Epithelial cell of esophagus (primary cell): ENCODE results near the gene RICTOR.

Experiments used
- DNase-seq: peaks from one replicate; pipeline ENCODE4 v3.0.0; 2010; ENCODE audit warnings: low read depth
- H3K4me3 ChIP-seq: 2 replicates; pipeline ENCODE4 v1.5.1; 2011; ENCODE audit warnings: mild to moderate bottlenecking, low read length, control low read depth
- TF ChIP-seq, protein P1 (sequence below): IDR thresholded peaks from 2 replicates; pipeline ENCODE4 v1.5.1; 2011; ENCODE audit warnings: low read depth, mild to moderate bottlenecking, low read length, control low read depth, inconsistent platforms; ENCODE audit not compliant: insufficient read depth; ENCODE audit errors: missing control alignments

RICTOR gene

DNA sequence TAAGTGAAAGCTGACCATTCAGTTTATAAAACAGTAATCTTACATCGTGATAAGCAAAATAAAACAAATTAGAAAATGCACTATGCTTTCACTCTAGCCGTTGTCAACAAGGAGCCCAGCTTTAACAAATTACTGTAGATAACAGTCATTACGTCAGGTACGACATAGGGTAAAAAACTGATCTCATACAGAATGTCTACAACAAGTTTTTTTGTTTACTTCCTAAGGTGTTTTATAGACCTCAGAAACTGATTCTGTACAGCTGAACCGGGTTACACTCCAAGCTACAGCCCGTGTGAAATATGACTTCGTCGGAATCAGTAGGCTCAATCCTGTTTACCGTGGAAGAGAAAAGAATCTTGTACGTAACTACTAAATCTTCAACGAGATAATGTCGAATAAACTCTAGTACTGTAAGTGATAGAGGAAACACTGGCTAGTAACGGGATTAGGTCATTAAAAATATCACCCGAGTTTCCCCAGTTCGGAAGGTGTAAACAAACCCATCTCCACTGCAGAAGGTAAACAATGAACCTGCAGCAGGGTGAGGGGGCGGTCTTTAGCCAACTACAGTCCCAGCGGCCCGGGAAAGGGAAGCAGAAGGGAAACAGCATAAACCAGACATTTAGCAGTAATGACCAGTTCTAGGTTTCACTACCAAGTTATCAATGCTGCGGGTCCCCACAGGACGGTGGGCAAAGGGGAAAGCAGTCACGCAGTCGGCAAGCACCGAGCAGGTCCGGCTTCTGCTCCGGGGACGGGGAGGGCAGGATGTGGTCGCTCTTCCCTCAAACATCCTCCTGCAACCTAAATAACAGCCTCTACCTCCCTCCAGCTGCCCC lies 1.1 kb downstream of the RICTOR start:
- peak; percentile 65 for DNase-seq
- TF ChIP-seq, protein P1, sequence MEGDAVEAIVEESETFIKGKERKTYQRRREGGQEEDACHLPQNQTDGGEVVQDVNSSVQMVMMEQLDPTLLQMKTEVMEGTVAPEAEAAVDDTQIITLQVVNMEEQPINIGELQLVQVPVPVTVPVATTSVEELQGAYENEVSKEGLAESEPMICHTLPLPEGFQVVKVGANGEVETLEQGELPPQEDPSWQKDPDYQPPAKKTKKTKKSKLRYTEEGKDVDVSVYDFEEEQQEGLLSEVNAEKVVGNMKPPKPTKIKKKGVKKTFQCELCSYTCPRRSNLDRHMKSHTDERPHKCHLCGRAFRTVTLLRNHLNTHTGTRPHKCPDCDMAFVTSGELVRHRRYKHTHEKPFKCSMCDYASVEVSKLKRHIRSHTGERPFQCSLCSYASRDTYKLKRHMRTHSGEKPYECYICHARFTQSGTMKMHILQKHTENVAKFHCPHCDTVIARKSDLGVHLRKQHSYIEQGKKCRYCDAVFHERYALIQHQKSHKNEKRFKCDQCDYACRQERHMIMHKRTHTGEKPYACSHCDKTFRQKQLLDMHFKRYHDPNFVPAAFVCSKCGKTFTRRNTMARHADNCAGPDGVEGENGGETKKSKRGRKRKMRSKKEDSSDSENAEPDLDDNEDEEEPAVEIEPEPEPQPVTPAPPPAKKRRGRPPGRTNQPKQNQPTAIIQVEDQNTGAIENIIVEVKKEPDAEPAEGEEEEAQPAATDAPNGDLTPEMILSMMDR: no peak
- H3K4me3 ChIP-seq: peak overlapping the region; percentile 92

DNA sequence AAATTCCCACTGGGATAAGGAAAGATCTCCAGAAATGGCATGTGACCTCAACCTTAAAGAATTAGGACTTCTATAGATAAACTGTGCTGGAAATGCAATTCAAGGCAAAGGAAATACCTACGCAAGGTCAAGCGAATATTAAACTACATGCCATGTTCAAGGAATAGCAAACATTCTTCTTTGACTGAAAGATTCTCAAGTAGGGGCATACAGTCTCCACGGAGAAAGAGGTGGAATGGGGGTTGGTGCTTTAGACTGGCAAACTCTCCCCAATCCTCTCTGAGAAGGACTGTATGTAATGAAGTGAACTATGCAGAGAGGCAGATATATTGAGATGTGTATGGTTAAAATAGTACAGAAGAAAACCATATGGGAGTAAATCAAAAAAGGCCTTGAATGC lies 6.1 kb downstream of the RICTOR start:
- no peak for DNase-seq
- no peak overlapping the region for H3K4me3 ChIP-seq
- TF ChIP-seq, protein P1: no peak

DNA sequence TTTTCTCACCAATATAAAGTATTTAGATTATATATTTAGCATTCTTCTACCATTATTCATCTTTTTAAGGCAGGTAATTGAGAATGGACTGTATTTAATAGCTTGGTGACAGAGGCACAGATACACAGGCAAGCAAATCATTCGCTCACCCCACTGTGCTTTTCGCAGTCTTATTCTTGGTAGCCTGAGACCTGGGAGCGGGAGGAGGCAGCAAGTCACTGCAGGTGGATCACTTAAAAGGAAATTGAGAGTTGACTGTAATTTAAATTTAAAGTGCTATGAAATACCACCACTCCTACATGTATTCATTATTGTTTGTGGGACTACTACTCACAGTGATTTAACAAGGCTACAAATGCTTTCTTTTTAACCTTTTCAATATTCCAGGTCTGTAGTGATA lies 9.7 kb downstream of the RICTOR start:
- no peak for DNase-seq
- no peak overlapping the region for H3K4me3 ChIP-seq
- TF ChIP-seq, protein P1: no peak

DNA sequence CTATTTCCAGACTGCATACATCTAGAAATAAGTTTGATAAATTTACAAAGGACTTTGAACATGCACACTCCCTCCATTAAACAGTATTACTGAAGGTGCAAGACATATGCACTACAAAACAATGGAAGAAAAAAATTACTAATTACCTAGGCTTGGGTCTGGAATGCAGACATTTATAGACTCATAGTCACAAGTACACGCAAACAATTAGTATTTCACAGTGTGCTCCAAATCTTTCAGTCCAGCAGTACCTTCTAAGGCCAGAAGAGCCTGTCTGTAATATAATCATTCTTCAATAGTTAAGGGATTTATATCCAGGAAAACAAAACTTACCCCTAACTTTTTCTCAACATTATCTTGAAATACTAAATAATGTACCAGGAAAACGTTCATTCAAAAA lies 11.2 kb downstream of the RICTOR start:
- no peak overlapping the region for H3K4me3 ChIP-seq
- no peak for DNase-seq

DNA sequence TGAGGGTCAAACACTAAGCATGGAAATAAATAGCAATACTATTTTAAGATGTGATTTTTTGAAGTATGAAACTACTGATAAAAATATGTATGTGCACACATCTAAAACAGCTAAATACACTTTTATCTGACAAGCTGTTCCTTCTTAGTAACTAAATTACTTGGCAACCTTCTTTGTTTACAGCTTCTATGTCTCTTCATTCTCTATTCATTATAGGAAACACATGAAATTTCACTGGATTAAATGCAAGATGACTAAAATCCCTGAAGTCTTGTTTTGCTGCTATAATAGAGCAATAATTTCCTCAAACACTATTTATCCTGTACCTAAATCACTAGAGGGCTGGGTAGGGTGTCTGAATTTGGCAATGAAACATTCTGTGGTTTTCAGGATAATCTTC lies 11.7 kb downstream of the RICTOR start:
- TF ChIP-seq, protein P1: no peak
- no peak overlapping the region for H3K4me3 ChIP-seq
- DNase-seq: no peak

More for the DNA sequence above, 11.2 kb downstream of the RICTOR start:
- TF ChIP-seq, protein P1: no peak

DNA sequence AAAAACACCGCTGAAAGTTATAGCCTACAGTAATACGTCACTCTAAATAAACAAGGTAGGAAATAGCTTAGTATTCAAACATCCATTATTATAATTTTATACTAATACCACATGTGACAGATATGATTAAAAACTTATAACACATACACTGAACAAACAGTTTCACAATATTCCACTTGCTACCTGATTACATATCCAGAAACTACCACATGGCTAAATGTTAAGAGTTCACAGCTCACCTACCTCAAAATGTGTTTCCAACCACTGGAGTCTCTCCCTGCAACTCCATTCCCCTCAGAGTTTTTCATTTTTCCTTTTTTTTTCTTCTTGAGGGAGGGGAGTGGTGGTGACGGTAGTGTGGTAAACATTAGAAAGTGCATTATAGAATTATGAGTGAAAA lies 12.1 kb downstream of the RICTOR start:
- no peak overlapping the region for H3K4me3 ChIP-seq
- TF ChIP-seq, protein P1: no peak
- DNase-seq: no peak

DNA sequence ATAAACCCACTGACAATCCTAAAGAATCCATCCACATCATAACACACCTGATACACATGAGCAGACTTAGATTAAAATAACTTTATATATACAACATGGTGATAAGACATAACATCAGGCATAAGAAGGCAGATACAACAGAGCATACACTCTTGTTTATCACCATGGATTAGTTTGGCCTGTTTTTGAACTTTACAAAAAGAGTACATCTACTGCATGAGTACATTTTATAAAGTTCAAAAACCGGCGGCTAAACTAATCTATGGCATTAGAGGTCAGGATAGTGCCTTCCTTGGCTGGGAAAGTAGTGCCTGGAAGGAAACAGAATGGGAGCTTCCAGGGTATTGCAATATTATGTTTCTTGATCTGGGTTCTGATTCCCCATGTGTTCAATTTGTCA lies 15.1 kb downstream of the RICTOR start:
- TF ChIP-seq, protein P1: no peak
- H3K4me3 ChIP-seq: no peak overlapping the region
- DNase-seq: no peak
